ENCODE measurements around the gene HECA.
"Not testable (repeated sequence)": the region's sequence is repeated elsewhere in the genome, so short reads cannot be mapped to it uniquely, and the experiment has no call there.

HECA gene

DNA sequence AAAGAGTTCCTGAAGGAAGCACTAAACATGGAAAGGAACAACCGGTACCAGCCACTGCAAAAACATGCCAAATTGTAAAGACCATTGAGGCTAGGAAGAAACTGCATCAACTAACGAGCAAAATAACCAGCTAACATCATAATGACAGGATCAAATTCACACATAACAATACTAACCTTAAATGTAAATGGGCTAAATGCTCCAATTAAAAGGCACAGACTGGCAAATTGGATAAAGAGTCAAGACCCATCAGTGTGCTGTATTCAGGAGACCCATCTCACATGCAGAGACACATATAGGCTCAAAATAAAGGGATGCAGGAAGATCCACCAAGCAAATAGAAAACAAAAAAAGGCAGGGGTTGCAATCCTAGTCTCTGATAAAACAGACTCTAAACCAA is 77.6 kb downstream of the HECA start:
- not testable (repeated sequence) for DNase-seq

DNA sequence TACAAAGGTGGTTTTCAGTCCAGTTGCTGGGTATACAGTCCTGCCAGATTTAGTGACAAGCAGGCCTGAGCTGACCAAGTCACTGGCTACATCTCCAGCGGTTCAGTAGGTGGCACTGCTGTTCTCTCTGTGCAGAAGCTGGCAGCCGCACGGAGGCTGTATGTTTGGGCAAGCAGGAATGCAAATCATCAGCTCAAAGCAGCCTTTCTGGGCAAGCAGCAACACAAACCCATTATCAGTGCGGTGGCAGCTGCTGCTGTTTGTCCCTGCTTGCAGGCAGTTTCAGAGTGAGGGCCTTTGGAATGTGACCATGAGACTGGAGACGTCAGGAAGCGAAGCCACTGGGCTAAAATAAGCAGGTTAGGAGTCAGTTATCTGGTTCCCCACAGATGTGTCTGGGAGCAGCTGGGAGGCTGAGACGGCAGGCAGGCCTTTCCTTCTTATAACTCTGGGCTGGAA is 84.4 kb downstream of the HECA start:
- no peak for DNase-seq

DNA sequence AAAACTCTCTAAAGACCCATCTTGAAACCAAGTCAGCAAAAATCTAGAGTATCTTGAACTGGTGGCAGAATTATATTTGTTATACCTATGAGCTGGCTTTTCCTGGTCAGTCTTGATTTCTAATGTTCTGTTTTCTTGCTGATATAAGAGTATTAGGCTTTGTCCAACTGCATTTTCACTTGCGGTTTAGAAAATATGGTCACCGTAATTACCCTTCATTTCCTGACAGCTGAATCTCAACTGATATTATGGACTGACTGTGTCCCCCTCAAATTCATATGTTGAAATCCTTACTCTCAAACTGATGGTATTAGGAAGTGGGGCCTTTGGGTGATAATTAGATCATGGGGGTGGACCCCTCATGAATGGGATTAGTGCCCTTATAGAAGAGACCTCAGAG is 84.9 kb downstream of the HECA start:
- DNase-seq, result no peak

DNA sequence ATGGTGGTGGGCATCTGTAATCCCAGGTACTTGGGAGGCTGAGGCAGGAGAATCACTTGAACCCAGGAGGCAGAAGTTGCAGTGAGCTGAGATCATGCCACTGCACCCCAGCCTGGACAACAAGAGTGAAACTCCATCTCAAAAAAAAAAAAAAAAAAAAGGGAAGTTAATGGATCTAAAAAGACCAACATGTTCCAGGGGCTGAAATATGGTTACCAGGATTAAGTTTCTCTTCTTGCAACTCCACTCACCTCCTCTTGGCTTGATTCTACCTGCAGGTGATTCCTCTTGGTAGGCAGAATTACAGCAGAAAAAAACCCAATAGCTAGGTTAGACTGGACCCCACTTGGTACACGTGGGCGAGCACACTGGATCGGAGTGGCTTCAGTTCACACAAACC is 93.5 kb downstream of the HECA start:
- not testable (repeated sequence) for DNase-seq
